Stimulated activated CD4-positive, alpha-beta T cell treated with anti-CD3 and anti-CD28 coated beads, Interleukin-2, amount 100 ng/mL, for 4 hours (primary cell): ENCODE data around the gene PTBP1.
"Not testable (repeated sequence)": the region's sequence is repeated elsewhere in the genome, so short reads cannot be mapped to it uniquely, and the experiment has no call there.

Source experiments
- DNase-seq: peaks from one replicate; pipeline ENCODE4 v3.0.0-alpha.2; 2020; ENCODE audit warnings: low read depth

PTBP1 gene

GRCh38 chr19:810883-811489 lies 13.7 kb downstream of the PTBP1 start:
- no peak for DNase-seq

DNA sequence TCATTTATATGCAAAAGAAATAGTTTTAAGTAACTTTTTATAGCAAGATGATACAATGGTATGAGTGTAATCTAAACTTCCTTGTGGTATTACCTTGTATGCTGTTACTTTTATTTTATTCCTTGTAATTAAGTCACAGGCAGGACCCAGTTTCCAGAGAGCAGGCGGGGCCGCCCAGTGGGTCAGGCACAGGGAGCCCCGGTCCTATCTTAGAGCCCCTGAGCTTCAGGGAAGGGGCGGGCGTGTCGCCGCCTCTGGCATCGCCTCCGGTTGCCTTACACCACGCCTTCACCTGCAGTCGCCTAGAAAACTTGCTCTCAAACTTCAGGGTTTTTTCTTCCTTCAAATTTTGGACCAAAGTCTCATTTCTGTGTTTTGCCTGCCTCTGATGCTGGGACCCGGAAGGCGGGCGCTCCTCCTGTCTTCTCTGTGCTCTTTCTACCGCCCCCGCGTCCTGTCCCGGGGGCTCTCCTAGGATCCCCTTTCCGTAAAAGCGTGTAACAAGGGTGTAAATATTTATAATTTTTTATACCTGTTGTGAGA lies 14.3 kb downstream of the PTBP1 start:
- no peak for DNase-seq

- no peak for DNase-seq
Measured at GRCh38 chr19:812049-812746, 14.9 kb downstream of the PTBP1 start.

GRCh38 chr19:812747-813218 lies 15.5 kb downstream of the PTBP1 start:
- no peak for DNase-seq

DNA sequence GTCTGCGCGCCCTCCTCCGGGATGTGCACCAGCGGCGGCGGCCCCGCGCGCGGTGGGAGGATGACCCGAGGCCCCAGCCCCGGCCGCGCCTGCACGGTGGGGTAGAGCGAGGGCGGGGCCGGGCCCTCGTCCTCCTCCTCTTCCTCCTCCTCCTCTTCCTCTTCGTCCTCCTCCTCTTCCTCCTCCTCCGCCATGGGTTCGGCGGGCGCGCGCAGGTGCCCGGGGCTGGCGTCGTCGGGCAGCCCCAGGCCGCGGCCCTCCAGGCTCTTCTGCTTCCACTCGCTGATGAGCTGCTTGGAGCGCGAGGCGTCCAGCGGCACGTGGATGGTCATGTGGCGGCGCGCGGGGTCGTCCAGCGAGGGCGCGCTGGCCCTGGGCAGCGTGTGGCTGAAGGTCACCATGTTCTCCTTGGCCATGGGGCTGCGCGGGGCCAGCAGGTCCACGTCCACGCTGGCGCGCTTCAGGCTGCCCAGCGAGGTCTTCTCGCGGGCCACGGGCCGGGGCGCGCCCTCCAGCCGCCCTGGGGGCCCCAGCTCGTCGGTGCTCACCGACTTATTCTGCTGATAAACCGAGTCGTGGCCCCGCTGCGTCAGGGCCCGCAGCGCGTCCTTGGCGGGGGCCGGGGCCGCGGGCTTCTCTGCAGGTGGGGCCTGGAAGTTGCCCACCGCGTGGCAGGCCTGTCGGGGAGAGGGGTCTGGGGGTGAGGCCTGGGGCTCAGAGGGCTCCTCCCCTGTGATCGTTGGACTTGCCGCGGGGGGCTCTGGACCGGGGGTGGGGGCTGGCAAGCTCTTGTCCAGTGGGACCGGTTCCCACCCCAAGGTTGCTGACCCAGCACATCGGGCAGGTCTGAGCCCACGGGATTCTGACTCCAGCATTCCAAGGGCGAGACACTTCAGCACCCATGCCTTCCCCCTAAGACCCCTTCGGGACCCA lies 16.2 kb downstream of the PTBP1 start:
- DNase-seq = no peak

GRCh38 chr19:814152-815078 lies 17.2 kb downstream of the PTBP1 start:
- DNase-seq = no peak

- no peak for DNase-seq
Measured at GRCh38 chr19:815079-815774, 18.0 kb downstream of the PTBP1 start.

GRCh38 chr19:815775-816499 lies 18.7 kb downstream of the PTBP1 start:
- no peak for DNase-seq

- DNase-seq = no peak
Measured at GRCh38 chr19:816500-816857, 19.2 kb downstream of the PTBP1 start.

DNA sequence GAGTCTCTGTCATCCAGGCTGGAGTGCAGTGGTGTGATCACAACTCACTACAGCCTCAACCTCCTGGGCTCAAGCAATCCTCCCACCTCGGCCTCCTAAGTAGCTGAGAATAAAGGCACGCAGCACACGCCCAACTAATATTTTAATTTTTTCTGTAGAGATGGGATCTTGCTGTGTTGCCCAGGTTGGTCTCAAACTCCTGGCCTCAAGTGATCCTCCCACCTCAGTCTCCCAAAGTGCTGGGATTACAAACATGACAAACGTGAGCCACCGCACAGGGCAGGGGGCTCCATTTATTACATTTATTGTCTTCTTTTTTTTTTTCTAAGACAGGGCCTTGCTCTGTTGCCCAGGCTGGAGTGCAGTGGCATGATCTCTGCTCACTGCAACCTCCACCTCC lies 23.0 kb downstream of the PTBP1 start:
- not testable (repeated sequence) for DNase-seq

GRCh38 chr19:821231-821824 lies 24.1 kb downstream of the PTBP1 start:
- no peak for DNase-seq

- DNase-seq = no peak
Measured at GRCh38 chr19:821825-822503, 24.7 kb downstream of the PTBP1 start, which contains the start of gene PLPPR3. PLPPR3 (minus strand) TSS chr19:821955; CDS start chr19:821559, 396 bp downstream.

DNA sequence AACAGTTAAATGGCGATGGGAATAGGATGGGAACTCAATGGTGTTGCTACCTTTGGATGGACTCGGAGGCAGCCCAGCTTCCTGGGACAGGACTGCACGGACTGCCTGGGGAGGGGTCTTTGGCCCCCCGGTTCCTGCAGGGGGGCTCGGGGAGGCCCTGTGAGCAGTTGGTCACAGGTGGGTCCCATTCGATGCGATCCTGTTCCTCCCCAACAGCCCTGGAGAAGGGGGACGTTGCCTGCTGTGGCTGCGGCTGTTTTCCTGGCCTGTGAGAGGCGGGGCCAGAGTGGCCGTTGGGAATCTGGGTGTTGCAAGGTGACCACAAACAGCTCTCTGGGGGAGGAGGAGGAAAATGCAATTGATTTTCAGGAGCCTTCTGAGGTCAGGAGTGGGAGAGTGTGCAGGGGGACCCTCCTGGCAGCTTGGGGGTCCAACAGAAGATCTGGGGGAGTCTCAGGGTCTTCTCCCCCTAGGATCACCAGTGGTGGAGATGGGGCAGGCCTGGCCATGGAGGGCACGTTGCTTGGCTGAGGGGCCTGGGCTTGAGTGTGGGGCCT lies 26.4 kb downstream of the PTBP1 start:
- DNase-seq = no peak

GRCh38 chr19:824885-825284 lies 27.6 kb downstream of the PTBP1 start:
- DNase-seq = no peak

DNA sequence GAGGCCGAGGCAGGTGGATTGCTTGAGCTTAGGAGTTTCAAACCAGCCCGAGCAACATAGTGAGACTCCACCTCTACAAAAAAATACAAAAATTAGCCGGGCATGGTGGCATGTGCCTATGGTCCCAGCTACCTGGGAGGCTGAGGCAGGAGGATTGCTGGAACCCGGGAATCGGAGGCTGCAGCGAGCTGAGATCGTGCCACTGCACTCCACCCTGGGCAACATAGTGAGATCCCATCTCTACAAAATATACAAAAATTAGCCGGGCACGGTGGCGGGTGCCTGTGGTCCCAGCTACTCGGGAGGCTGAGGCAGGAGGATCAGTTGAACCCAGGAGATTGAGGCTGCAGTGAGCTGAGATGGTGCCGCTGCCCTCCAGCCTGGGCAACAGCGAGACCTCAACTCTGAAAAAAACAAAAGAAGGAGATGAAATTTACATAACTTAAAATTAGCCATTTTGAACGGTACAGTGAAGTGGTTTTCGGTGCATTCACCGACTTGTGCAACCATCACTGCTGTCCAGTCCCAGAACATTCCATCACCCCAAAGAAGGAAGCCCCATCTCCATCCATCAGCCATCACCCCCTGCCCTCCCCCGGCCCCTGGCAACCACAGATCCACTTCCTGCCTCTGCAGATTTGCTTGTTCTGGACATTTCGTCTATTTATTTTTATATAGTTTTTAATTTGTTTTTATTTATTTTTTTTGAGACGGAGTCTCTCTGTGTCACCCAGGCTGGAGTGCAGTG lies 28.8 kb downstream of the PTBP1 start:
- no peak for DNase-seq

GRCh38 chr19:827314-827709 lies 30.1 kb downstream of the PTBP1 start:
- no peak for DNase-seq

- no peak for DNase-seq
Measured at GRCh38 chr19:827710-828321, 30.6 kb downstream of the PTBP1 start, which contains the start of gene AZU1. AZU1 (plus strand) TSS chr19:827837; CDS start chr19:827847, 10 bp downstream.
